GM21360 (cell line): ENCODE measurements around the gene SLC22A5.

Experiments used
- ATAC-seq: cut with Tn5 transposase; IDR thresholded peaks from one replicate; pipeline ENCODE4 v1.9.1; 2021; ENCODE audit warnings: mild to moderate bottlenecking, moderate library complexity; ENCODE audit not compliant: unreplicated experiment

SLC22A5 gene

GRCh38 chr5:132365213-132365612 is 4.3 kb upstream of the SLC22A5 start:
- ATAC-seq, result no peak

GRCh38 chr5:132368186-132368585 is 1.3 kb upstream of the SLC22A5 start:
- no peak for ATAC-seq

- ATAC-seq, result no peak
These were observed 470 bp upstream of the SLC22A5 start for GRCh38 chr5:132369007-132369473.

- no peak for ATAC-seq
These were observed 866 bp downstream of the SLC22A5 start for GRCh38 chr5:132370181-132370970.

- no peak for ATAC-seq
These were observed 1.6 kb downstream of the SLC22A5 start for GRCh38 chr5:132370971-132371602.

GRCh38 chr5:132371603-132371994 is 2.1 kb downstream of the SLC22A5 start:
- ATAC-seq, result no peak

- ATAC-seq, result no peak
These were observed 2.6 kb downstream of the SLC22A5 start for GRCh38 chr5:132372127-132372526.

GRCh38 chr5:132372542-132372941 is 3.0 kb downstream of the SLC22A5 start:
- ATAC-seq, result no peak

- ATAC-seq, result no peak
These were observed 6.4 kb downstream of the SLC22A5 start for GRCh38 chr5:132375957-132376356.

- no peak for ATAC-seq
These were observed 7.5 kb downstream of the SLC22A5 start for GRCh38 chr5:132376694-132377641.

GRCh38 chr5:132377738-132378137 is 8.2 kb downstream of the SLC22A5 start:
- no peak for ATAC-seq

GRCh38 chr5:132378580-132378979 is 9.1 kb downstream of the SLC22A5 start:
- no peak for ATAC-seq

GRCh38 chr5:132380047-132380446 is 10.5 kb downstream of the SLC22A5 start:
- ATAC-seq, result no peak

- ATAC-seq, result no peak
These were observed 11.2 kb downstream of the SLC22A5 start for GRCh38 chr5:132380741-132381140.

GRCh38 chr5:132381614-132382013 is 12.1 kb downstream of the SLC22A5 start:
- ATAC-seq, result no peak

- no peak for ATAC-seq
These were observed 13.8 kb downstream of the SLC22A5 start for GRCh38 chr5:132383261-132383660.

GRCh38 chr5:132383984-132384383 is 14.5 kb downstream of the SLC22A5 start:
- no peak for ATAC-seq

GRCh38 chr5:132384506-132385050 is 15.1 kb downstream of the SLC22A5 start:
- ATAC-seq, result no peak

- no peak for ATAC-seq
These were observed 16.0 kb downstream of the SLC22A5 start for GRCh38 chr5:132385326-132386105.

GRCh38 chr5:132386644-132387286 is 17.3 kb downstream of the SLC22A5 start:
- peak; percentile 61 for ATAC-seq
